ENCODE measurements around the gene AJAP1.

Gene AJAP1

GRCh38 chr1:4734791-4735190, 80.4 kb downstream of the AJAP1 start:
- DNase-seq (ENCODE audit: extremely low read depth, insufficient read length), result no peak
- Histone ChIP-seq H3K36me3 (ENCODE audit: control insufficient read depth, insufficient read depth, low read length) (no peaks in the 10 kb centered on the region), H3K27me3 (replicated peaks; ENCODE audit: control insufficient read depth, insufficient read depth, low read length) (no peaks in the 10 kb centered on the region), H3K4me3 (replicated peaks; ENCODE audit: low read depth, low read length) (no peak overlapping the region)
- TF ChIP-seq, protein P1, sequence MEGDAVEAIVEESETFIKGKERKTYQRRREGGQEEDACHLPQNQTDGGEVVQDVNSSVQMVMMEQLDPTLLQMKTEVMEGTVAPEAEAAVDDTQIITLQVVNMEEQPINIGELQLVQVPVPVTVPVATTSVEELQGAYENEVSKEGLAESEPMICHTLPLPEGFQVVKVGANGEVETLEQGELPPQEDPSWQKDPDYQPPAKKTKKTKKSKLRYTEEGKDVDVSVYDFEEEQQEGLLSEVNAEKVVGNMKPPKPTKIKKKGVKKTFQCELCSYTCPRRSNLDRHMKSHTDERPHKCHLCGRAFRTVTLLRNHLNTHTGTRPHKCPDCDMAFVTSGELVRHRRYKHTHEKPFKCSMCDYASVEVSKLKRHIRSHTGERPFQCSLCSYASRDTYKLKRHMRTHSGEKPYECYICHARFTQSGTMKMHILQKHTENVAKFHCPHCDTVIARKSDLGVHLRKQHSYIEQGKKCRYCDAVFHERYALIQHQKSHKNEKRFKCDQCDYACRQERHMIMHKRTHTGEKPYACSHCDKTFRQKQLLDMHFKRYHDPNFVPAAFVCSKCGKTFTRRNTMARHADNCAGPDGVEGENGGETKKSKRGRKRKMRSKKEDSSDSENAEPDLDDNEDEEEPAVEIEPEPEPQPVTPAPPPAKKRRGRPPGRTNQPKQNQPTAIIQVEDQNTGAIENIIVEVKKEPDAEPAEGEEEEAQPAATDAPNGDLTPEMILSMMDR (IDR thresholded peaks at IDR 0.05; ENCODE audit: insufficient read depth, low read length, poor library complexity, severe bottlenecking), result no peak

DNA sequence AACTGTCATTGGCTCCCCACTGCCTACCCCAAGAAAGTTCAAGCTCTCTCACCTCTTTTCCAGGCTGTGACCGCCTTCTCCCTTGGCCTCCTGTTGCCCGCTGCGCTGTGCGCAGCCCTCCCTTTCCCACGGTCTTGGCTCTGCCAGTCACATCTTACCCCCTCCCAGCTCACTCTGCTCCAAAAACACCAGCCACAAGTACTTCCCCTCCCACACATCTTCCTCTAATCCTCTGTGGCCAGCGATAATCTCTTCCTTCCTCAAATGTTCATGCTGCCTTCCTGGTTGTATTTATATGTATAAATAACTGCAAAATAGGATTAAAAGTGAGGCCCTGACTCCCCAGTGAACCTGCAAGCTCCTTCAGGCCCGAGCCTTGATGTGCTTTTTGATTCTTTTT, 81.8 kb downstream of the AJAP1 start:
- Histone ChIP-seq H3K4me3 (replicated peaks; ENCODE audit: low read depth, low read length) (no peak overlapping the region), H3K36me3 (ENCODE audit: control insufficient read depth, insufficient read depth, low read length) (no peaks in the 10 kb centered on the region), H3K27me3 (replicated peaks; ENCODE audit: control insufficient read depth, insufficient read depth, low read length) (no peaks in the 10 kb centered on the region)
- TF ChIP-seq, protein P1 (IDR thresholded peaks at IDR 0.05; ENCODE audit: insufficient read depth, low read length, poor library complexity, severe bottlenecking), result no peak
- no peak for DNase-seq (ENCODE audit: extremely low read depth, insufficient read length)

- DNase-seq (ENCODE audit: extremely low read depth, insufficient read length), result no peak
- Histone ChIP-seq H3K27me3 (replicated peaks; ENCODE audit: control insufficient read depth, insufficient read depth, low read length) (no peaks in the 10 kb centered on the region), H3K36me3 (ENCODE audit: control insufficient read depth, insufficient read depth, low read length) (no peaks in the 10 kb centered on the region), H3K4me3 (replicated peaks; ENCODE audit: low read depth, low read length) (no peak overlapping the region)
- TF ChIP-seq, protein P1 (IDR thresholded peaks at IDR 0.05; ENCODE audit: insufficient read depth, low read length, poor library complexity, severe bottlenecking), result no peak
Measured at GRCh38 chr1:4741876-4742423, 87.5 kb downstream of the AJAP1 start.

GRCh38 chr1:4743978-4744750, 89.8 kb downstream of the AJAP1 start:
- Histone ChIP-seq H3K4me3 (replicated peaks; ENCODE audit: low read depth, low read length) (no peak overlapping the region), H3K27me3 (replicated peaks; ENCODE audit: control insufficient read depth, insufficient read depth, low read length) (no peaks in the 10 kb centered on the region), H3K36me3 (ENCODE audit: control insufficient read depth, insufficient read depth, low read length) (no peaks in the 10 kb centered on the region)
- DNase-seq (ENCODE audit: extremely low read depth, insufficient read length), result no peak
- TF ChIP-seq, protein P1 (IDR thresholded peaks at IDR 0.05; ENCODE audit: insufficient read depth, low read length, poor library complexity, severe bottlenecking), result no peak

GRCh38 chr1:4745560-4745959, 91.2 kb downstream of the AJAP1 start:
- TF ChIP-seq, protein P1 (IDR thresholded peaks at IDR 0.05; ENCODE audit: insufficient read depth, low read length, poor library complexity, severe bottlenecking), result no peak
- H3K27me3 ChIP-seq (replicated peaks; ENCODE audit: control insufficient read depth, insufficient read depth, low read length), result no peaks in the 10 kb centered on the region
- no peaks in the 10 kb centered on the region for H3K36me3 ChIP-seq (ENCODE audit: control insufficient read depth, insufficient read depth, low read length)
- H3K4me3 ChIP-seq (replicated peaks; ENCODE audit: low read depth, low read length), result no peak overlapping the region
- DNase-seq (ENCODE audit: extremely low read depth, insufficient read length), result no peak

Measured in GM06990 (cell line).